SK-N-SH (cell line): ENCODE data around the gene DLL4. TPM values are rescaled to one million over a fixed set of nuclear protein-coding genes. Genes with fewer than 3 reads are reported as not detected.
A peak's percentile ranks its signal among the peaks of the same experiment; 100 is the strongest.

Experiments
- CTCF ChIA-PET: fragments of 300-600, 350-600 bp; formaldehyde crosslinking; extraction: SDS; loops from one replicate; lab custom pipeline; 2021; lab: Yijun Ruan, JAX
- POLR2A ChIA-PET: fragments of 350-600 bp; sonication (Branson Sonifier 250); formaldehyde crosslinking; extraction: SDS; loops from one replicate; lab custom pipeline; 2020; ENCODE audit warnings: antibody characterized with exemption, inconsistent platforms; lab: Yijun Ruan, JAX
- DNase-seq: peaks from one replicate; pipeline ENCODE4 v3.0.0; 2012
- H2AFZ ChIP-seq: fragments of 200-600 bp; sonication (generic); 2 replicates; pipeline ENCODE4 v1.8.1; 2016; ENCODE audit warnings: antibody characterized with exemption, mild to moderate bottlenecking, low read depth
- H3F3A ChIP-seq: fragments of 200-600 bp; sonication (generic); replicated peaks from 2 replicates; pipeline ENCODE3; 2016; ENCODE audit warnings: antibody characterized with exemption, mild to moderate bottlenecking; ENCODE audit not compliant: insufficient read depth
- H3K27ac ChIP-seq, 2 experiments: fragments of 200-500 bp in 1 of 2; fragments of 200-600 bp in 1 of 2; sonication (Bioruptor generic) in 1 of 2; sonication (generic), shearing (Covaris generic) in 1 of 2; 2 replicates each; pipeline versions ENCODE4 v1.5.1 to v1.6.1; 2014 to 2016; ENCODE audit warnings: low read depth in 2 of 2, inconsistent platforms in 1 of 2, low read length in 1 of 2, mild to moderate bottlenecking in 1 of 2, mixed read lengths in 1 of 2
- H3K27me3 ChIP-seq: fragments of 200-600 bp; sonication (generic), shearing (Covaris generic); 2 replicates; pipeline ENCODE4 v1.6.1; 2016; ENCODE audit warnings: mixed run types; ENCODE audit not compliant: insufficient read depth
- H3K36me3 ChIP-seq, 2 experiments: fragments of 200-500 bp in 1 of 2; fragments of 200-600 bp in 1 of 2; sonication (Bioruptor generic) in 1 of 2; sonication (generic) in 1 of 2; replicated peaks in 1 of 2; 2 replicates each; pipeline versions ENCODE3 to v1.5.1; 2014 to 2016; ENCODE audit warnings: low read length in 1 of 2, mild to moderate bottlenecking in 1 of 2; ENCODE audit not compliant: insufficient read depth in 2 of 2, control insufficient read depth in 1 of 2
- H3K4me1 ChIP-seq, 2 experiments: fragments of 200-500 bp in 1 of 2; fragments of 200-600 bp in 1 of 2; sonication (Bioruptor generic) in 1 of 2; sonication (generic), shearing (Covaris generic) in 1 of 2; 2 replicates each; pipeline versions ENCODE4 v1.5.1 to v1.6.1; 2014 to 2016; ENCODE audit warnings: low read depth in 1 of 2, low read length in 1 of 2, mixed run types in 1 of 2; ENCODE audit not compliant: insufficient read depth in 2 of 2, control insufficient read depth in 1 of 2
- H3K4me2 ChIP-seq: fragments of 200-600 bp; sonication (generic), shearing (Covaris generic); 2 replicates; pipeline ENCODE4 v1.6.1; 2017; ENCODE audit warnings: mixed run types
- H3K4me3 ChIP-seq, 2 experiments: fragments of 200-500 bp in 1 of 2; fragments of 200-600 bp in 1 of 2; sonication (Bioruptor generic) in 1 of 2; sonication (generic), shearing (Covaris generic) in 1 of 2; 2 replicates each; pipeline versions ENCODE4 v1.5.1 to v1.8.1; 2014 to 2016; ENCODE audit warnings: low read depth in 2 of 2, inconsistent platforms in 1 of 2, low read length in 1 of 2, mild to moderate bottlenecking in 1 of 2, mixed read lengths in 1 of 2, moderate library complexity in 1 of 2
- H3K79me2 ChIP-seq: fragments of 200-600 bp; sonication (generic); 2 replicates; pipeline ENCODE4 v1.8.1; 2017; ENCODE audit warnings: mild to moderate bottlenecking; ENCODE audit not compliant: insufficient read depth
- H3K9ac ChIP-seq: fragments of 200-600 bp; sonication (generic); 2 replicates; pipeline ENCODE4 v1.6.1; 2017; ENCODE audit warnings: mixed run types
- H3K9me2 ChIP-seq: fragments of 200-600 bp; sonication (generic); 2 replicates; pipeline ENCODE4 v1.6.1; 2017; ENCODE audit warnings: mixed run types
- H3K9me3 ChIP-seq: fragments of 200-600 bp; sonication (generic); 2 replicates; pipeline ENCODE4 v1.6.1; 2017; ENCODE audit warnings: mixed run types, mild to moderate bottlenecking, moderate library complexity
- H4K20me1 ChIP-seq: fragments of 200-600 bp; sonication (generic); 2 replicates; pipeline ENCODE4 v1.6.1; 2017; ENCODE audit warnings: mild to moderate bottlenecking, mixed run types; ENCODE audit not compliant: insufficient read depth
- GABPA ChIP-seq: IDR thresholded peaks from 2 replicates; pipeline ENCODE4 v1.4.0; 2012; ENCODE audit warnings: low read depth, mild to moderate bottlenecking
- MXI1 ChIP-seq: IDR thresholded peaks from 2 replicates; pipeline ENCODE4 v1.6.1; 2012; ENCODE audit warnings: mild to moderate bottlenecking, low read depth, low read length, improper control_type of control experiment
- NFIC ChIP-seq: IDR thresholded peaks from 2 replicates; pipeline ENCODE4 v1.4.0; 2012; ENCODE audit warnings: borderline replicate concordance
- NRF1 ChIP-seq: IDR thresholded peaks from 2 replicates; pipeline ENCODE4 v1.6.1; 2012; ENCODE audit warnings: low read depth, mild to moderate bottlenecking, low read length
- RCOR1 ChIP-seq: fragments of 150-350 bp; IDR thresholded peaks from 2 replicates; pipeline ENCODE4 v1.6.1; 2017; ENCODE audit warnings: antibody characterized with exemption, low read length
- SMC3 ChIP-seq: IDR thresholded peaks from 2 replicates; pipeline ENCODE4 v1.6.1; 2012; ENCODE audit warnings: low read depth, low read length, improper control_type of control experiment
- TAF1 ChIP-seq: IDR thresholded peaks from 2 replicates; pipeline ENCODE4 v1.6.1; 2012; ENCODE audit warnings: low read depth, mild to moderate bottlenecking, low read length, moderate library complexity, borderline replicate concordance
- TCF12 ChIP-seq: IDR thresholded peaks from 2 replicates; pipeline ENCODE4 v1.4.0; 2012
- WGBS: methylation state at CpG from one replicate; pipeline ENCODE4 v1.1.6; 2017; ENCODE audit warnings: low lambda C conversion rate; 5-methylcytosine and 5-hydroxymethylcytosine counted together
- polyA plus RNA-seq, 3 experiments: library from polyadenylated mRNA; depleted of rRNA; stranded (reverse); fragments of >200 nt; gene quantifications; 2 replicates each; pipeline ENCODE4 v1.2.3, GENCODE V29; 2012
- TF ChIP-seq, protein P1 (sequence below): IDR thresholded peaks from 2 replicates; pipeline ENCODE4 v1.6.1; 2012; ENCODE audit warnings: mild to moderate bottlenecking, low read depth, low read length, moderate library complexity
- TF ChIP-seq, protein P2 (sequence below): IDR thresholded peaks from 2 replicates; pipeline ENCODE4 v1.4.0; 2012; ENCODE audit warnings: low read depth, borderline replicate concordance
- TF ChIP-seq, protein P3 (sequence below): fragments of 200-600 bp; sonication (generic); IDR thresholded peaks from 2 replicates; pipeline ENCODE4 v1.6.1; 2017; ENCODE audit warnings: antibody characterized with exemption, mild to moderate bottlenecking, moderate library complexity

DLL4 gene
- polyA plus RNA-seq, 1 of the 3 experiments (the other 2 are of a cell fraction), result 0.03 TPM

DNA sequence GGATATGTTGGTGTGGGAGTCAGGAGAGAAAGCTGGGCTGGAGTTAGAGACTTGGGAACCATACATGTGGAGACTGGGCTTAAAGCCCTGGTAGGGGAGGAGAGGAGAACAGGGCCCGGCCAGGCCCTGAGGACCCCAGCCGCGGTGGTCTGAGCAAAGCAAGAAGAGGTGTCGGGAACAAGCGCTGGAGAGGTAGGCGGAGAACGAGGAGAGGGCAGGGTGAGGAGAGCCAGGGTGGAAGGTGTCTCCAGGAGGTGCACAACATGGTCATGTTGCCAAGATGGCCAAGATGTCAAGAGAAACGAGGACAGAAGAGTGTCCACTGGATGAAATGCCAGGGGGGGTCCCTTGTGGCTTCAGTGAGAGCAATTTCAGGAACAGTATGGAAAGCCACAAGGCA lies 29.6 kb downstream of the DLL4 start:
- no peaks in the 10 kb centered on the region for H3K27me3 ChIP-seq
- no peaks in the 10 kb centered on the region for H3K9me3 ChIP-seq
- no peak overlapping the region for H3K27ac ChIP-seq
- H3K4me1 ChIP-seq, result peaks cover 13 to 44% of the 10 kb centered on the region in 2 experiments; a peak in 3 of 4 replicates
- H3K9me2 ChIP-seq, result no peaks in the 10 kb centered on the region
- peaks cover 21% of the 10 kb centered on the region for H4K20me1 ChIP-seq
- H3K4me3 ChIP-seq, result no peak overlapping the region
- no peak overlapping the region for H3K4me2 ChIP-seq
- no peaks in the 10 kb centered on the region for H3K36me3 ChIP-seq
- TF ChIP-seq SMC3, result no peak
- TF ChIP-seq, protein P1, sequence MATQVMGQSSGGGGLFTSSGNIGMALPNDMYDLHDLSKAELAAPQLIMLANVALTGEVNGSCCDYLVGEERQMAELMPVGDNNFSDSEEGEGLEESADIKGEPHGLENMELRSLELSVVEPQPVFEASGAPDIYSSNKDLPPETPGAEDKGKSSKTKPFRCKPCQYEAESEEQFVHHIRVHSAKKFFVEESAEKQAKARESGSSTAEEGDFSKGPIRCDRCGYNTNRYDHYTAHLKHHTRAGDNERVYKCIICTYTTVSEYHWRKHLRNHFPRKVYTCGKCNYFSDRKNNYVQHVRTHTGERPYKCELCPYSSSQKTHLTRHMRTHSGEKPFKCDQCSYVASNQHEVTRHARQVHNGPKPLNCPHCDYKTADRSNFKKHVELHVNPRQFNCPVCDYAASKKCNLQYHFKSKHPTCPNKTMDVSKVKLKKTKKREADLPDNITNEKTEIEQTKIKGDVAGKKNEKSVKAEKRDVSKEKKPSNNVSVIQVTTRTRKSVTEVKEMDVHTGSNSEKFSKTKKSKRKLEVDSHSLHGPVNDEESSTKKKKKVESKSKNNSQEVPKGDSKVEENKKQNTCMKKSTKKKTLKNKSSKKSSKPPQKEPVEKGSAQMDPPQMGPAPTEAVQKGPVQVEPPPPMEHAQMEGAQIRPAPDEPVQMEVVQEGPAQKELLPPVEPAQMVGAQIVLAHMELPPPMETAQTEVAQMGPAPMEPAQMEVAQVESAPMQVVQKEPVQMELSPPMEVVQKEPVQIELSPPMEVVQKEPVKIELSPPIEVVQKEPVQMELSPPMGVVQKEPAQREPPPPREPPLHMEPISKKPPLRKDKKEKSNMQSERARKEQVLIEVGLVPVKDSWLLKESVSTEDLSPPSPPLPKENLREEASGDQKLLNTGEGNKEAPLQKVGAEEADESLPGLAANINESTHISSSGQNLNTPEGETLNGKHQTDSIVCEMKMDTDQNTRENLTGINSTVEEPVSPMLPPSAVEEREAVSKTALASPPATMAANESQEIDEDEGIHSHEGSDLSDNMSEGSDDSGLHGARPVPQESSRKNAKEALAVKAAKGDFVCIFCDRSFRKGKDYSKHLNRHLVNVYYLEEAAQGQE, result no peak
- no peak for TF ChIP-seq GABPA
- TF ChIP-seq TCF12, result no peak
- no peak for TF ChIP-seq TAF1
- TF ChIP-seq, protein P2, sequence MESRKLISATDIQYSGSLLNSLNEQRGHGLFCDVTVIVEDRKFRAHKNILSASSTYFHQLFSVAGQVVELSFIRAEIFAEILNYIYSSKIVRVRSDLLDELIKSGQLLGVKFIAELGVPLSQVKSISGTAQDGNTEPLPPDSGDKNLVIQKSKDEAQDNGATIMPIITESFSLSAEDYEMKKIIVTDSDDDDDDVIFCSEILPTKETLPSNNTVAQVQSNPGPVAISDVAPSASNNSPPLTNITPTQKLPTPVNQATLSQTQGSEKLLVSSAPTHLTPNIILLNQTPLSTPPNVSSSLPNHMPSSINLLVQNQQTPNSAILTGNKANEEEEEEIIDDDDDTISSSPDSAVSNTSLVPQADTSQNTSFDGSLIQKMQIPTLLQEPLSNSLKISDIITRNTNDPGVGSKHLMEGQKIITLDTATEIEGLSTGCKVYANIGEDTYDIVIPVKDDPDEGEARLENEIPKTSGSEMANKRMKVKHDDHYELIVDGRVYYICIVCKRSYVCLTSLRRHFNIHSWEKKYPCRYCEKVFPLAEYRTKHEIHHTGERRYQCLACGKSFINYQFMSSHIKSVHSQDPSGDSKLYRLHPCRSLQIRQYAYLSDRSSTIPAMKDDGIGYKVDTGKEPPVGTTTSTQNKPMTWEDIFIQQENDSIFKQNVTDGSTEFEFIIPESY, result no peak
- CTCF ChIA-PET, result interaction anchor here (1.1 to 2.8 kb wide), 3 partner anchors 17 to 55 kb away, joined by 3 to 12 read pairs (median 4); no protein-coding TSS in a partner anchor
- POLR2A ChIA-PET, result no interaction called here
- 94% methylated on average over 7 of the region's 8 CpGs for WGBS
- no peak for DNase-seq
- no peak overlapping the region for H2AFZ ChIP-seq
- no peaks in the 10 kb centered on the region for H3F3A ChIP-seq
- H3K79me2 ChIP-seq, result peaks cover 15% of the 10 kb centered on the region
- no peak overlapping the region for H3K9ac ChIP-seq

DNA sequence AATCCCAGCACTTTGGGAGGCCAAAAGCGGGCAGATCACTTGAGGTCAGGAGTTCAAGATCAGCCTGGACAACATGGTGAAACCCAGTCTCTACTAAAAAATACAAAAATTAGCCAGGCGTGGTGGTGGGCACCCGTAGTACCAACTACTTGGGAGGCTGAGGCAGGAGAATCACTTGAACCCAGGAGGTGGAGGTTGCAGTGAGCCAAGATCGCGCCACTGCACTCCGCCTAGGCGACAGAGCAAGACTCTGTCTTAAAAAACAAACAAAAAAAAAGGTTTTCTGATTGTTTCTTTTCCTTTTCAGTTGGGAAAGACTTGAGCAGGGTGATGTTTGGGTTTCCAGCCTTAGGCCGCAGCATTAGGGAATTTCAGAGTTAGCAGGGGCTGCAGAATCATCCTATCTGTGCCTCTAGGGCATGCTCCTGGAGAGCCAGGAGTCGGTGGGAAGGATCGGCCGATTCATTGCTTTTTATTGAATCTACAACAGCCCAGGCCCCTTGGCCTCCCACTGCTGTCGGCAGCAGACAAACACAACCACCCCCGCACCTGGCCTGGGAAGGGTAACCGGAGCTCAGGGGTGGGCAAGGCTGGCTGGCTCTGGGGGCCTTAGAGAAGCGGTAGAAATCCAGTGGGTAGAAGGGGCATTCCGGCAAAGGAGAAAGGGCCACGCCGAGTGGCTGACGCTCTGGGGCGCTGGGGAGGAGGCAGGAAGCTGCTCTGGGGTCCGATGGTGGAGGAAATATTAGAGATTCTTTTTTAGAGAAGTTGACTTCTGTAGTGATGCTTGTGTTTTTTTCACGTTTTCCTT lies 30.4 kb downstream of the DLL4 start:
- 83% methylated on average over 22 of the region's 22 CpGs for WGBS
- TF ChIP-seq, protein P3, sequence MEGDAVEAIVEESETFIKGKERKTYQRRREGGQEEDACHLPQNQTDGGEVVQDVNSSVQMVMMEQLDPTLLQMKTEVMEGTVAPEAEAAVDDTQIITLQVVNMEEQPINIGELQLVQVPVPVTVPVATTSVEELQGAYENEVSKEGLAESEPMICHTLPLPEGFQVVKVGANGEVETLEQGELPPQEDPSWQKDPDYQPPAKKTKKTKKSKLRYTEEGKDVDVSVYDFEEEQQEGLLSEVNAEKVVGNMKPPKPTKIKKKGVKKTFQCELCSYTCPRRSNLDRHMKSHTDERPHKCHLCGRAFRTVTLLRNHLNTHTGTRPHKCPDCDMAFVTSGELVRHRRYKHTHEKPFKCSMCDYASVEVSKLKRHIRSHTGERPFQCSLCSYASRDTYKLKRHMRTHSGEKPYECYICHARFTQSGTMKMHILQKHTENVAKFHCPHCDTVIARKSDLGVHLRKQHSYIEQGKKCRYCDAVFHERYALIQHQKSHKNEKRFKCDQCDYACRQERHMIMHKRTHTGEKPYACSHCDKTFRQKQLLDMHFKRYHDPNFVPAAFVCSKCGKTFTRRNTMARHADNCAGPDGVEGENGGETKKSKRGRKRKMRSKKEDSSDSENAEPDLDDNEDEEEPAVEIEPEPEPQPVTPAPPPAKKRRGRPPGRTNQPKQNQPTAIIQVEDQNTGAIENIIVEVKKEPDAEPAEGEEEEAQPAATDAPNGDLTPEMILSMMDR, result no peak
- TF ChIP-seq, protein P2, result no peak
- TF ChIP-seq MXI1, result no peak
- TF ChIP-seq NRF1, result no peak
- no peak for TF ChIP-seq TAF1
- no peak for TF ChIP-seq NFIC
- no peak for TF ChIP-seq RCOR1
- no peak for TF ChIP-seq SMC3

More for the DNA sequence above, 30.4 kb downstream of the DLL4 start:
- CTCF ChIA-PET, result interaction anchor here (1.1 to 3.4 kb wide), 4 partner anchors 17 to 55 kb away, joined by 3 to 12 read pairs (median 8); no protein-coding TSS in a partner anchor
- no peaks in the 10 kb centered on the region for H3F3A ChIP-seq
- H3K27ac ChIP-seq, result 0 out of 4 replicates have a peak overlapping the region, but pooled peaks of 1 of the 2 experiments have one; percentile 20
- no peak overlapping the region for H2AFZ ChIP-seq
- no peak overlapping the region for H3K9ac ChIP-seq
- no peak overlapping the region for H3K4me2 ChIP-seq
- H3K4me1 ChIP-seq, result peaks cover 13 to 38% of the 10 kb centered on the region in 2 experiments; a peak in 3 of 4 replicates
- H3K79me2 ChIP-seq, result peaks cover 7% of the 10 kb centered on the region; the same call in 1 of the 2 replicates
- no peaks in the 10 kb centered on the region for H3K27me3 ChIP-seq
- H3K9me2 ChIP-seq, result no peaks in the 10 kb centered on the region
- H3K9me3 ChIP-seq, result no peaks in the 10 kb centered on the region
- DNase-seq, result no peak
- H4K20me1 ChIP-seq, result peaks cover 21% of the 10 kb centered on the region
- no peak overlapping the region for H3K4me3 ChIP-seq
- no peaks in the 10 kb centered on the region for H3K36me3 ChIP-seq
- POLR2A ChIA-PET, result no interaction called here
